AG10803 (cell line): ENCODE data around the gene ELAPOR2.

ENCODE experiments used
- DNase-seq: peaks from one replicate; pipeline ENCODE4 v3.0.0; 2010; ENCODE audit warnings: low read depth
- H3K4me3 ChIP-seq: 2 replicates; pipeline ENCODE4 v1.5.1; 2011; ENCODE audit warnings: mild to moderate bottlenecking, low read length, control low read depth
- CTCF ChIP-seq: conservative IDR thresholded peaks from 2 replicates; pipeline ENCODE4 v1.5.1; 2011; ENCODE audit warnings: mild to moderate bottlenecking, low read length, control low read depth, inconsistent platforms

The ELAPOR2 gene

GRCh38 chr7:87016606-87017005 lies 42.8 kb downstream of the ELAPOR2 start:
- no peak for DNase-seq
- TF ChIP-seq CTCF: no peak
- no peak overlapping the region for H3K4me3 ChIP-seq

GRCh38 chr7:87013840-87014190 lies 45.6 kb downstream of the ELAPOR2 start:
- no peak for TF ChIP-seq CTCF
- no peak for DNase-seq

DNA sequence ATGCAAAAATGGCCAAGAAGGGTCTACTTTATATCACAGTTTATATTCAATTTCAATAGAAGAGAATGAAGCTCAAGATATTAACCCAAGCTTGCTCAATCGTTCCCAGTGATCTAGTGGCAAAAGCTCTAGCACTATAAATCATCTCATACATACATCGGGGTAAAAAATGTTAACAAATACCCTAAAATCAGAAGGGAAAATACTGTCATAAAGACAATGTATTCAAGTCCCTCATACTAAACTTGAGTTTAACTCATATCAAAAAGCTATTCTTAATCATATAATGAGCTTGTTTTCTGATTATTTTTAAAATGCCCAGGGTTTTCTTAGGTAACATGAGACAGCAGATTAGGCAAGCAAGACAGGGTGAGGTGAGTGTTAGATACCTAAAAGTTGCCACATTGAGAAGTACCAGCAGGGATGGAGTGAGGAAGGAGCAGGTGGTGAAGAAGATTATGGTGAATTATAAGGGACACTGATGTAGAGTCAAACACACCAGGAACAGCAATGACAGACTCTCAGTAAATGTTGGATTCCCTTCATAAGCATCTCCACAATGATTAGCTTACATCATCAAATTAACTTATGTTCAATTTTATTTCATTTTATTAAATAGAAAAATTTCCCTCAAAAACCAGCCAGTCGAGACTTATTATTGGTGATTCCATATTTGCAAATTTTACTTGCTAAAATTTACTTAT lies 46.2 kb downstream of the ELAPOR2 start:
- H3K4me3 ChIP-seq: no peak overlapping the region
- DNase-seq: no peak
- TF ChIP-seq CTCF: no peak

More at GRCh38 chr7:87013840-87014190, 45.6 kb downstream of the ELAPOR2 start:
- H3K4me3 ChIP-seq: no peak overlapping the region
